ENCODE measurements around the gene GIGYF2. TPM values are rescaled to one million over a fixed set of nuclear protein-coding genes. Genes with fewer than 3 reads are reported as not detected.

Gene GIGYF2
- total RNA-seq, 2 donors from 2014 or later: 59.7 to 71.9 TPM

DNA sequence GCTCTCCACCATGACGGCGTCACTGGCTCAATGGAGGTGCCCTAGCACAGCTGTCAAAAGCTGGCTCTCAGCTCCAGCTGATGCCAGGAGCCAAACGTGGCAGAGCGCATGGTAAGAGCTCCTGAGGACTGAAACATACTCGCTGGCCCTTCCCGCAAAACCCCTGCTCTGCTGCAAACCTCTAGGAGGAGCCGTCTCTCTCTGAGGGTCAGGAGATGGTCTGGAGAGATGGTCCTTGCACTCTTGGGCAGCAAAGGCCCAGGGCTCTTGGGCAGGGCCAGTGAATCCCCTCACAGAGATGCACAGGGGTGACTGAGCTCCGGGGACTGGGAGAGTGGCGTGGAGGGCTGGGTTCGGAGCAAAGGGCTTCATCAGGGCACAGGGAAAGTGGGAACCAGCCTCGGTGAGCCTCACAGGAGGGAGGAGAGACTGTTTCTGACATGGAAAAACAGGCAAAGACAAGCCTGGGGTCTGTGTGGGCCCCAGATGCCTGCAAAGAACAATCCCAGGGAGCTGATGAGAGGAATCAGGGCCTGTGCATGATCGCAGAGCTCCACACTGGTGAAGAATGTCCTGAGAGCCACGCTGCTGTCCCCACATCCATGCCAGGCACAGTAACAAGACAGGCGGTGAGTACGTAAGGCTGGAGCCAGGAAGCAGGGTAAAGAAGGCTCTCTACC, 190.2 kb downstream of the GIGYF2 start:
- no peak for ATAC-seq (replicated peaks)
- H3K36me3 Mint-ChIP-seq (ENCODE audit: low read depth): no peaks in the 10 kb centered on the region
- H3K4me3 Mint-ChIP-seq: no peak overlapping the region

DNA sequence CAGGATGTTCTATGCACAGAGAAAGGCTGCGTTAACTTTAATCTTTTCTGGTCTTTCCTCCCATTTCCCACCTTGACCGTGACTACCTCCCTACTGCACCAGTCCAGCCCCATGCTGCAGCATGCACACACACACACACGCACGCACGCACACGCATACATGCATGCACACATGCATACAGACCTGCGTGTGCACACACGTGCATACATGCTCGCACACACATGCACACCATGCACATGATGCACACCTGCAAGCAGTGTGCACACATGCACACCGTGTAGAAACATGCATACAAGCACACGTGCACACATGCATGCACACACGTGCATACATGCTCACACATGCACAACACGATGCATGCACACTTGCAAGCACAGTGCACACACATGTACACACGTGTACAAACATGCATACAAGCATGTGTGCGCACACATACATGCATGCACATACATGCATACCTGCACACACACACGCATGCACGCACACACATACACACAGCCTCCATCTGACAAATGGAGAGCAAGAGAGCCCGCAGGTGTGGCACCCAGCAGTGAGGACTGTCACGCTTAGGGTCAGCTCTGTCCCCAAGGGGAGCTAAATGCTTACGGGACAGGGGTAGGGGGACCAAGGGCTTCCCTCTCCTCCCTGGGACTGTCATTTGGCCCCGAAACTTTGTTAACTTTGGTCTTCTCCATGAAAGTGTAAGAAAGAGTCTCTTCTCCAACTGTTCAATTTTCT, 191.1 kb downstream of the GIGYF2 start:
- H3K9me3 Mint-ChIP-seq: no peaks in the 10 kb centered on the region
- peaks cover 19% of the 10 kb centered on the region for H3K27me3 Mint-ChIP-seq
- no peak overlapping the region for H3K27ac Mint-ChIP-seq
- H3K4me3 Mint-ChIP-seq: no peak overlapping the region
- no peaks in the 10 kb centered on the region for H3K4me1 Mint-ChIP-seq
- no peak for ATAC-seq (replicated peaks)
- H3K36me3 Mint-ChIP-seq (ENCODE audit: low read depth): no peaks in the 10 kb centered on the region

More for the DNA sequence above, 190.2 kb downstream of the GIGYF2 start:
- Mint-ChIP-seq H3K4me1 (no peaks in the 10 kb centered on the region), H3K27me3 (peaks cover 15% of the 10 kb centered on the region), H3K9me3 (no peaks in the 10 kb centered on the region), H3K27ac (no peak overlapping the region)

GRCh38 chr2:232888839-232889529, 191.9 kb downstream of the GIGYF2 start:
- ATAC-seq (replicated peaks): no peak
- no peaks in the 10 kb centered on the region for H3K36me3 Mint-ChIP-seq (ENCODE audit: low read depth)
- no peaks in the 10 kb centered on the region for H3K9me3 Mint-ChIP-seq
- H3K27me3 Mint-ChIP-seq: peaks cover 19% of the 10 kb centered on the region
- no peaks in the 10 kb centered on the region for H3K4me1 Mint-ChIP-seq
- no peak overlapping the region for H3K27ac Mint-ChIP-seq
- H3K4me3 Mint-ChIP-seq: no peak overlapping the region

DNA sequence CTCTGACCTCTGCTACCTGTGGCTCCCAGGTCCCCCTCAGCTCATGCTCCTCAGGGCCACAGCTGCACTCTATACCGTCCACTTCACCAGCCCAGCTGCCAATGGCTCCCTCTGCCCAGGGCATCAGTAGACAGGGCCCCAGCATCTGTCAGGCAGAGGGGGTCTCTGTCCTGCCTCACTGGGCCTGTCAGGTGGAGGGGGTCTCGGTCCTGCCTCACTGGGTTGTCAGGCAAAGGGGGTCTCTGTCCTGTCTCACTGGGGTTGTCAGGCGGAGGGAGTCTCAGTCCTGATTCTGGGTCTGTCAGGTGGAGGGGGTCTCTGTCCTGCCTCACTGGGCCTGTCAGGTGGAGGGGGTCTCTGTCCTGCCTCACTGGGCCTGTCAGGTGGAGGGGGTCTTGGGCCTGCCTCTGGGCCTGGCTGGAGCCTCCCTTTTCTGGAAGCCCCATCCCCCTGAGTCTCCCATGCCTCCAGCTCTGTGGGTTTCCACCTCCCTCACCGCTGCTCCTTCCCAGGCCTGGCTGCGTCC, 192.8 kb downstream of the GIGYF2 start:
- Mint-ChIP-seq H3K27ac (no peak overlapping the region), H3K4me3 (no peak overlapping the region), H3K27me3 (peaks cover 19% of the 10 kb centered on the region), H3K4me1 (no peaks in the 10 kb centered on the region), H3K36me3 (ENCODE audit: low read depth) (no peaks in the 10 kb centered on the region), H3K9me3 (no peaks in the 10 kb centered on the region)
- no peak for ATAC-seq (replicated peaks)

GRCh38 chr2:232890536-232890895, 193.4 kb downstream of the GIGYF2 start:
- no peaks in the 10 kb centered on the region for H3K9me3 Mint-ChIP-seq
- H3K4me1 Mint-ChIP-seq: no peaks in the 10 kb centered on the region
- ATAC-seq (replicated peaks): no peak

GRCh38 chr2:232890896-232891601, 193.9 kb downstream of the GIGYF2 start:
- no peaks in the 10 kb centered on the region for H3K4me1 Mint-ChIP-seq
- H3K4me3 Mint-ChIP-seq: no peak overlapping the region
- H3K9me3 Mint-ChIP-seq: no peaks in the 10 kb centered on the region
- H3K27ac Mint-ChIP-seq: no peak overlapping the region
- H3K36me3 Mint-ChIP-seq (ENCODE audit: low read depth): no peaks in the 10 kb centered on the region
- peak; percentile 14 for ATAC-seq (replicated peaks)
- H3K27me3 Mint-ChIP-seq: peaks cover 19% of the 10 kb centered on the region

More at GRCh38 chr2:232890536-232890895, 193.4 kb downstream of the GIGYF2 start:
- Mint-ChIP-seq H3K4me3 (no peak overlapping the region), H3K36me3 (ENCODE audit: low read depth) (no peaks in the 10 kb centered on the region), H3K27ac (no peak overlapping the region), H3K27me3 (peaks cover 19% of the 10 kb centered on the region)

DNA sequence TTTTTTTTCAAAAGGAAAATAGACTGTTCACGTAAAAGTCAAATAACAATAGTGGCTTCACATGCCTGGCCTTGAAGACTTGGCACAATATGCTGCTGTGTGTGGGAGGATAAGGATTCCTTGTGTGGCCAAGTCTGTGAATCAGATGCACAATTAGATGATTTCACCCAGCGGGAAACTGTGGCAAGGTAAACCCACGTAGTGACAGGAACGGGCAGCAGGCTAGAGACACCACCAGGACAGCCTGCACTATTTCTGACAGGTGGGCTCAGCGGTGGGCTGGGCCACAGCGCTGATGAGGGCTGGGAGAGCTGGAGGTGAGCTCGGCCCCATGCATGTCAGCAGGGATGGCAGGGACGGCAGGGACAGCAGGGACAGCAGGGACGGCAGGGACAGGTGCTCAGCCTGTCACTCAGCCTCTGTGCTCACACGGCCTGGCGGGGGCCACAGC, 194.5 kb downstream of the GIGYF2 start:
- H3K4me1 Mint-ChIP-seq: no peaks in the 10 kb centered on the region
- H3K9me3 Mint-ChIP-seq: no peaks in the 10 kb centered on the region
- H3K4me3 Mint-ChIP-seq: no peak overlapping the region
- peaks cover 19% of the 10 kb centered on the region for H3K27me3 Mint-ChIP-seq
- peak; percentile 43 for ATAC-seq (replicated peaks)
- no peaks in the 10 kb centered on the region for H3K36me3 Mint-ChIP-seq (ENCODE audit: low read depth)
- no peak overlapping the region for H3K27ac Mint-ChIP-seq

GRCh38 chr2:232892221-232892620, 195.1 kb downstream of the GIGYF2 start:
- Mint-ChIP-seq H3K27ac (no peak overlapping the region), H3K27me3 (peaks cover 19% of the 10 kb centered on the region), H3K9me3 (no peaks in the 10 kb centered on the region), H3K36me3 (ENCODE audit: low read depth) (no peaks in the 10 kb centered on the region), H3K4me1 (no peaks in the 10 kb centered on the region), H3K4me3 (no peak overlapping the region)
- no peak for ATAC-seq (replicated peaks)

GRCh38 chr2:232892843-232893242, 195.7 kb downstream of the GIGYF2 start:
- Mint-ChIP-seq H3K27me3 (peaks cover 19% of the 10 kb centered on the region), H3K4me3 (no peak overlapping the region), H3K27ac (no peak overlapping the region), H3K9me3 (no peaks in the 10 kb centered on the region), H3K4me1 (no peaks in the 10 kb centered on the region), H3K36me3 (ENCODE audit: low read depth) (no peaks in the 10 kb centered on the region)
- no peak for ATAC-seq (replicated peaks)

- ATAC-seq (replicated peaks): no peak
- H3K4me3 Mint-ChIP-seq: no peak overlapping the region
Measured at GRCh38 chr2:232893834-232894233, 196.7 kb downstream of the GIGYF2 start.

GRCh38 chr2:232894251-232894650, 197.1 kb downstream of the GIGYF2 start:
- no peak for ATAC-seq (replicated peaks)

More at GRCh38 chr2:232893834-232894233, 196.7 kb downstream of the GIGYF2 start:
- no peaks in the 10 kb centered on the region for H3K4me1 Mint-ChIP-seq
- no peaks in the 10 kb centered on the region for H3K9me3 Mint-ChIP-seq
- H3K36me3 Mint-ChIP-seq (ENCODE audit: low read depth): no peaks in the 10 kb centered on the region
- H3K27me3 Mint-ChIP-seq: peaks cover 19% of the 10 kb centered on the region
- H3K27ac Mint-ChIP-seq: no peak overlapping the region

DNA sequence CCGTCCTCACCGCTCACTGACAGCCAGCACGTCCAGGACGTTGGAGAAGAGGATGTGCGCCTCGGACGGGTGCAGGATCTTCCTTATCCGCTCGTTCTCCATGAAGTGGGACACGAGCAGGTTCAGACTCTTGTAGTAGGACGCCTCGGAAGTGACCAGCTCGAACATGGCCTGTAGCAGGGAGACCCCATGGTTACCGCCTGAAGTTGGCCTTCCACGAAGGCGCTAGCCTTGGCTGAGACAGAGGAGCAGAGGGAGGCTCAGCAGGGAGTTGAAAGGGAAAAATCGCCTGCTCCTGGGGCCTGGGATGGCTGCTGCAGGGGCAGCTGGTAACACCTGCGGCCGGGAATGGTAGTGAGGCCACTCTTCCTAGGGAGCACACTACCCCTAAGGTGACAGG, 197.6 kb downstream of the GIGYF2 start:
- Mint-ChIP-seq H3K9me3 (no peaks in the 10 kb centered on the region), H3K27me3 (peaks cover 19% of the 10 kb centered on the region), H3K36me3 (ENCODE audit: low read depth) (no peaks in the 10 kb centered on the region), H3K27ac (no peak overlapping the region), H3K4me1 (no peaks in the 10 kb centered on the region), H3K4me3 (no peak overlapping the region)
- ATAC-seq (replicated peaks): no peak

More at GRCh38 chr2:232894251-232894650, 197.1 kb downstream of the GIGYF2 start:
- Mint-ChIP-seq H3K9me3 (no peaks in the 10 kb centered on the region), H3K27ac (no peak overlapping the region), H3K27me3 (peaks cover 19% of the 10 kb centered on the region), H3K4me3 (no peak overlapping the region), H3K4me1 (no peaks in the 10 kb centered on the region), H3K36me3 (ENCODE audit: low read depth) (no peaks in the 10 kb centered on the region)

- Mint-ChIP-seq H3K4me3 (no peak overlapping the region), H3K4me1 (no peaks in the 10 kb centered on the region), H3K36me3 (ENCODE audit: low read depth) (no peaks in the 10 kb centered on the region), H3K9me3 (no peaks in the 10 kb centered on the region), H3K27me3 (peaks cover 9% of the 10 kb centered on the region), H3K27ac (peak overlapping the region; percentile 71)
- no peak for ATAC-seq (replicated peaks)
Measured at GRCh38 chr2:232896111-232896510, 199.0 kb downstream of the GIGYF2 start.

All from activated T-helper 17 cell treated with anti-CD3 and anti-CD28 coated beads, Interleukin-2, amount 50 U/mL, for 72 hours (primary cell).